Neuronal stem cell (in vitro differentiated cells): Measurements from ENCODE around the gene ABCC9.
A peak's percentile ranks its signal among the peaks of the same experiment; 100 is the strongest.
"Not testable (repeated sequence)": the region's sequence is repeated elsewhere in the genome, so short reads cannot be mapped to it uniquely, and the experiment has no call there.

Experiments
- DNase-seq: peaks from one replicate; pipeline ENCODE4 v3.0.0-alpha.2; 2013; ENCODE audit warnings: low spot score
- H2AFZ ChIP-seq: one replicate; pipeline ENCODE4 v1.6.1; 2013; ENCODE audit warnings: mild to moderate bottlenecking, low read length, inconsistent platforms
- H2AK5ac ChIP-seq: 2 replicates; pipeline ENCODE4 v1.6.1; 2013; ENCODE audit warnings: low read depth, mild to moderate bottlenecking, inconsistent platforms, low read length, moderate library complexity, mixed read lengths
- H2BK120ac ChIP-seq: 2 replicates; pipeline ENCODE4 v1.6.1; 2013; ENCODE audit warnings: low read depth, mild to moderate bottlenecking, inconsistent platforms, low read length, moderate library complexity, mixed read lengths
- H2BK12ac ChIP-seq: one replicate; pipeline ENCODE4 v1.6.1; 2013; ENCODE audit warnings: low read length, inconsistent platforms
- H2BK15ac ChIP-seq: 2 replicates; pipeline ENCODE4 v1.6.1; 2013; ENCODE audit warnings: mild to moderate bottlenecking, low read length, inconsistent platforms, mixed read lengths
- H2BK5ac ChIP-seq: one replicate; pipeline ENCODE4 v1.6.1; 2013; ENCODE audit warnings: inconsistent platforms, mild to moderate bottlenecking, low read length, moderate library complexity
- H3K14ac ChIP-seq: one replicate; pipeline ENCODE4 v1.6.1; 2013; ENCODE audit warnings: low read length, inconsistent platforms
- H3K18ac ChIP-seq: 2 replicates; pipeline ENCODE4 v1.6.1; 2013; ENCODE audit warnings: low read length, inconsistent platforms
- H3K23ac ChIP-seq: 2 replicates; pipeline ENCODE4 v1.6.1; 2013; ENCODE audit warnings: low read depth, mild to moderate bottlenecking, mixed read lengths, low read length, inconsistent platforms; ENCODE audit not compliant: poor library complexity
- H3K27ac ChIP-seq: replicated peaks from 3 replicates; pipeline ENCODE4 v1.5.1; 2013; ENCODE audit warnings: low read length, inconsistent platforms
- H3K27me3 ChIP-seq, 3 experiments: 2 replicates each; pipeline ENCODE4 v1.6.1; 2013; ENCODE audit warnings: low read length in 3 of 3, mild to moderate bottlenecking in 2 of 3, inconsistent platforms in 1 of 3, low read depth in 1 of 3, mixed read lengths in 1 of 3, moderate library complexity in 1 of 3; ENCODE audit not compliant: control insufficient read depth in 3 of 3, insufficient read depth in 3 of 3
- H3K36me3 ChIP-seq, 2 donors: replicated peaks in 1 of 2; 2 replicates each; pipeline ENCODE4 v1.6.1; 2013; ENCODE audit warnings: low read length in 2 of 2; ENCODE audit not compliant: control insufficient read depth in 2 of 2, insufficient read depth in 2 of 2
- H3K4ac ChIP-seq: 2 replicates; pipeline ENCODE4 v1.6.1; 2013; ENCODE audit warnings: inconsistent platforms, mild to moderate bottlenecking, low read length, moderate library complexity
- H3K4me1 ChIP-seq, 2 donors: 1 replicate in 1 of 2; 2 replicates in 1 of 2; pipeline ENCODE4 v1.6.1; 2013; ENCODE audit warnings: low read length in 2 of 2, low read depth in 1 of 2; ENCODE audit not compliant: control insufficient read depth in 2 of 2, insufficient read depth in 1 of 2
- H3K4me2 ChIP-seq: one replicate; pipeline ENCODE4 v1.6.1; 2013; ENCODE audit warnings: mild to moderate bottlenecking, low read length, inconsistent platforms; ENCODE audit not compliant: insufficient read depth, poor library complexity, severe bottlenecking
- H3K4me3 ChIP-seq, 2 donors: 2 replicates each; pipeline ENCODE4 v1.5.1; 2013; ENCODE audit warnings: low read length in 2 of 2, mild to moderate bottlenecking in 2 of 2, inconsistent platforms in 1 of 2, moderate library complexity in 1 of 2
- H3K79me1 ChIP-seq: one replicate; pipeline ENCODE4 v1.6.1; 2013; ENCODE audit warnings: low read depth, mild to moderate bottlenecking, inconsistent platforms, low read length, moderate library complexity
- H3K9ac ChIP-seq: one replicate; pipeline ENCODE4 v1.6.1; 2013; ENCODE audit warnings: mild to moderate bottlenecking, low read depth, low read length, inconsistent platforms; ENCODE audit not compliant: poor library complexity
- H3K9me3 ChIP-seq, 2 donors: replicated peaks in 1 of 2; 2 replicates each; pipeline versions ENCODE3 to v1.6.1; 2013; ENCODE audit warnings: low read length in 2 of 2, mild to moderate bottlenecking in 2 of 2, inconsistent platforms in 1 of 2, low read depth in 1 of 2, mixed read lengths in 1 of 2, moderate library complexity in 1 of 2; ENCODE audit not compliant: control insufficient read depth in 2 of 2, insufficient read depth in 1 of 2
- H4K8ac ChIP-seq: one replicate; pipeline ENCODE4 v1.6.1; 2013; ENCODE audit warnings: low read depth, mild to moderate bottlenecking, inconsistent platforms, low read length, moderate library complexity
- H4K91ac ChIP-seq: one replicate; pipeline ENCODE4 v1.6.1; 2013; ENCODE audit warnings: low read length, low read depth, mild to moderate bottlenecking, inconsistent platforms; ENCODE audit not compliant: poor library complexity
- WGBS, 2 donors: extraction: QIAGEN DNeasy Blood & Tissue Kit; methylation state at CpG; one replicate each; pipeline ENCODE4 v1.1.7; 2013; ENCODE audit warnings: missing lambda C conversion rate in 2 of 2, mixed read lengths in 1 of 2; ENCODE audit not compliant: insufficient read length in 2 of 2, insufficient replicate concordance in 1 of 2; ENCODE audit errors: extremely low coverage in 2 of 2; 5-methylcytosine and 5-hydroxymethylcytosine counted together

ABCC9 gene

DNA sequence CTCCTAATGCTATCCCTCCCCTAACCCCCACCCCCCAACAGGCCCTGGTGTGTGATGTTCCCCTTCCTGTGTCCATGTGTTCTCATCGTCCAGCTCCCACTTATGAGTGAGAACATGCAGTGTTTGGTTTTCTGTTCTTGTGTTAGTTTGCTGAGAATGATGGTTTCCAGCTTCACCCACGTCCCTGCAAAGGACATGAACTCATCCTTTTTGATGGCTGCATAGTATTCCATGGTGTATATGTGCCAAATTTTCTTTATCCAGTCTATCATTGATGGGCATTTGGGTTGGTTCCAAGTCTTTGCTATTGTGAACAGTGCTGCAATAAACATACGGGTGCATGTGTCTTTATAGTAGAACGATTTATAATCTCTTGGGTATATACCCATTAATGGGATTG is 151.5 kb downstream of the ABCC9 start:
- not testable (repeated sequence) for H3K4me3 ChIP-seq, H4K8ac ChIP-seq, H2BK120ac ChIP-seq, H3K27ac ChIP-seq, H3K27me3 ChIP-seq, H2AK5ac ChIP-seq, H2BK12ac ChIP-seq, H3K14ac ChIP-seq, H2BK15ac ChIP-seq, H3K79me1 ChIP-seq, H3K18ac ChIP-seq, H3K4me1 ChIP-seq, H3K4ac ChIP-seq, H2BK5ac ChIP-seq, H3K9ac ChIP-seq, H2AFZ ChIP-seq, H3K23ac ChIP-seq, H3K9me3 ChIP-seq, H3K4me2 ChIP-seq, DNase-seq, H3K36me3 ChIP-seq, H4K91ac ChIP-seq
- WGBS, 2 donors: no CpG with 5 or more reads among the region's 4 CpGs

DNA sequence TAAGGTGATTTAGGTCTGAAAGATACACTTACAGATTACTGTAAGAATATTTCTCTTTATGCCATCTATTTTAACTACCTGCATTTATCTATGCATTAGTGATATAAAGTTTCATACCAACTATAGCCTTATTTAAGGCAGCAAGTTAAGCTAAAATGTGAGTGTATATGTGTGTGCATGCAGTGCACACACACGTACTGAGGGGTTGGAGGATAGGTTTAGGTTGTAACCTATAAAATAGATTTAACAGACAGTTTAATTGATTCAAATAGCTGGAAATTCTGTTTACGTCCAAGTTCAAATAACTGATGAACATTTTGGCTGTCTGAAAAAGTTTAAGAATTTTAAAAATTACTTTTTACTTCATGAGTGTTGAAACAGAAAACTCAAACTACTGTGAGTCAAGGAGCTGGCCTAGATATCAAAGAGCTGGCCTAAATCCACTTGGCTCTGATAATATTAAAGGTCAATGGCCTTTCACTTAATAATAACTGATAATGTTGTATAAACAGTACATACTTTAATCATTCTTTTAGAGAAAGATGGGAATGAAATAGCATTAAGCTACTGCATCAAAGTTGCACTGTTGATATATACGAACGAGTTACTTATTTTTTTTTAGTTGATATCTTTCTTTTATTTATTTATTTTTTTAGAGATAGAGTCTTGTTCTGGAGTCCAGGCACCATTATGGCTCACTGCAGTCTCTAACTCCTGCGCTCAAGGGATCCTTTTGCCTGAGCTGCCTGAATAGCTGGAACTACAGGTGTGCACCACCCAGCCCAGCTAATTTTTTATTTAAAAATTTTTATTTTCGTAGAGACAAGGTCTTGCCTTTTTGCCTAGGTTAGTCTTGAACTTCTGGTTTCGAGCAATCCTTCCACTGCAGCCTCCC is 152.9 kb downstream of the ABCC9 start:
- Histone ChIP-seq H3K36me3 (no peaks in the 10 kb centered on the region), H4K8ac (no peak overlapping the region), H3K4ac (no peak overlapping the region), H3K18ac (no peak overlapping the region), H3K9me3 (no peaks in the 10 kb centered on the region), H3K4me3 (no peak overlapping the region), H3K4me1 (no peaks in the 10 kb centered on the region), H3K14ac (no peak overlapping the region), H3K79me1 (no peaks in the 10 kb centered on the region), H3K23ac (no peak overlapping the region), H3K9ac (no peak overlapping the region), H3K4me2 (no peak overlapping the region), H3K27ac (no peak overlapping the region), H2BK12ac (no peak overlapping the region), H2AFZ (no peak overlapping the region), H2BK15ac (no peak overlapping the region), H3K27me3 (no peaks in the 10 kb centered on the region), H4K91ac (no peak overlapping the region), H2BK5ac (no peak overlapping the region), H2BK120ac (no peak overlapping the region), H2AK5ac (no peak overlapping the region)
- WGBS, 2 donors: no CpG with 5 or more reads among the region's 7 CpGs
- no peak for DNase-seq

DNA sequence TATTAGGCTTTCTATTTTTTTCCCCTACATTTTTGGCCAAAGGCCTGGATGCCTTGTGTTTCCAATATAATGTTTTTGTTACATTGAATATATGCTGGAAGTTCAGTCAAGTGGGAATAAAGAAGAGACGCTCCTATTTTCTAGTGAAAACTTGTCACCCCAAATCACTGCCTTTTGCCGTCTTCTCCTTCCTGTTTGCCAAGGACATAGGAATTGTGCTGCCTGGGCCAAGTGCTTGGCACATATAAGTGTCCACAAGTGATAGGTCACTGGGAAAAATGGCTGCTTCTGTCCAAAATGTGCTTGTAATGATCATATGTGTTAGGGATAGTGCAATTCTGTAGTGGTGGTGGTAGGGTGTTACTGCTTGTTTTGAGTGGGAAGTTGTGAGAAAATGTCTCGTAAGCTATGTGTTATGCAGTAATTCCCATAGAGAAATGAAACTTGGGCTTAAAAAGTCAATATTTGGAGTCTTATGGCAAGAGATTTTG is 155.1 kb downstream of the ABCC9 start:
- no peak overlapping the region for H2BK12ac ChIP-seq
- no peak overlapping the region for H3K4me3 ChIP-seq
- H3K14ac ChIP-seq: no peak overlapping the region
- no peaks in the 10 kb centered on the region for H3K9me3 ChIP-seq
- H3K4me1 ChIP-seq: no peaks in the 10 kb centered on the region
- H3K79me1 ChIP-seq: no peaks in the 10 kb centered on the region
- H3K4ac ChIP-seq: no peak overlapping the region
- H2BK15ac ChIP-seq: no peak overlapping the region
- no peaks in the 10 kb centered on the region for H3K27me3 ChIP-seq
- H3K18ac ChIP-seq: no peak overlapping the region
- no peak overlapping the region for H3K9ac ChIP-seq
- H4K91ac ChIP-seq: no peak overlapping the region
- no peak overlapping the region for H2BK5ac ChIP-seq
- no peak overlapping the region for H3K23ac ChIP-seq
- no peak overlapping the region for H2AK5ac ChIP-seq
- H3K36me3 ChIP-seq: no peaks in the 10 kb centered on the region
- H2AFZ ChIP-seq: peak overlapping the region; percentile 41
- H4K8ac ChIP-seq: no peak overlapping the region
- H3K27ac ChIP-seq: no peak overlapping the region
- no peak overlapping the region for H2BK120ac ChIP-seq
- DNase-seq: no peak
- WGBS, 2 donors: no CpG with 5 or more reads among the region's 3 CpGs
- H3K4me2 ChIP-seq: no peak overlapping the region

DNA sequence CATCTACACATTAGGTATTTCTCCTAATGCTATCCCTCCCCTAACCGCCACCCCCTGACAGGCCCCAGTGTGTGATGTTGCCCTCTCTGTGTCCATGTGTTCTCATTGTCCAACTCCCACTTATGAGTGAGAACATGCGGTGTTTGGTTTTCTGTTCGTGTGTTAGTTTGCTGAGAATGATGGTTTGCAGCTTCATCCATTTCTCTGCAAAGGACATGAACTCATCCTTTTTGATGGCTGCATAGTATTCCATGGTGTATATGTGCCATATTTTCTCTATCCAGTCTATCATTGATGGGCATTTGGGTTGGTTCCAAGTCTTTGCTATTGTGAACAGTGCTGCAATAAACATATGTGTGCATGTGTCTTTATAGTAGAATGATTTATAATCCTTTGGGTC is 158.5 kb downstream of the ABCC9 start:
- H4K8ac ChIP-seq, H3K4ac ChIP-seq, H3K27me3 ChIP-seq, H2AK5ac ChIP-seq, DNase-seq, H3K4me3 ChIP-seq, H3K79me1 ChIP-seq, H3K4me1 ChIP-seq, H4K91ac ChIP-seq, H2BK120ac ChIP-seq, H3K18ac ChIP-seq, H2BK15ac ChIP-seq, H2BK12ac ChIP-seq, H3K14ac ChIP-seq, H3K9ac ChIP-seq, H2AFZ ChIP-seq, H3K27ac ChIP-seq, H2BK5ac ChIP-seq, H3K23ac ChIP-seq, H3K4me2 ChIP-seq, H3K36me3 ChIP-seq, H3K9me3 ChIP-seq: not testable (repeated sequence)
- WGBS, 2 donors: no CpG with 5 or more reads among the region's 3 CpGs
